Activated CD4-positive, alpha-beta T cell treated with anti-CD3 and anti-CD28 coated beads for 4 hours (primary cell): Measurements from ENCODE around the gene TMEM117.

Source experiments
- DNase-seq, 2 donors: peaks; one replicate each; pipeline ENCODE4 v3.0.0-alpha.2; 2020

The TMEM117 gene

GRCh38 chr12:44403185-44403584 is 567.3 kb downstream of the TMEM117 start:
- no peak for DNase-seq

- no peak for DNase-seq
Measured at GRCh38 chr12:44405297-44405696, 569.4 kb downstream of the TMEM117 start.

GRCh38 chr12:44422559-44422958 is 586.7 kb downstream of the TMEM117 start:
- DNase-seq = no peak

DNA sequence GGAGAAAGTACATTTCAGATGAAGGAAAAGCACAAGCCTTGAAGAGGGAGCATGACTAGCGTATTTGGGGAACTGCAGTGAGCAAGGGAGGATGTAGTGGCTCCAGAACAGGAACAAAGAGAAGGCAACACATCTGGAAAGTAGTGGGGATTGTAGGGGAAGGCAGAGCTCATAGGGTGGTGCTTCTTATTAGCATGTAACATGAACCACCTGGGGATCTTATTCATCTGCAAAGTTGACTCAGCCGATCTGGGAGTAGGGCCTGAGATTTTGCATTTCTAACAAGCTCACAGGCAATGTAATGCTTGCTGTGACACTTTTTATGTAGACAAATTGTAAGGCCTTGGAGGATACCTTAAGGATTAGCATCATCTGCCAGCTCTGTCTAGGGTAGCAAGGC is 592.9 kb downstream of the TMEM117 start:
- DNase-seq = no peak

- no peak for DNase-seq
Measured at GRCh38 chr12:44431647-44432343, 595.9 kb downstream of the TMEM117 start.

DNA sequence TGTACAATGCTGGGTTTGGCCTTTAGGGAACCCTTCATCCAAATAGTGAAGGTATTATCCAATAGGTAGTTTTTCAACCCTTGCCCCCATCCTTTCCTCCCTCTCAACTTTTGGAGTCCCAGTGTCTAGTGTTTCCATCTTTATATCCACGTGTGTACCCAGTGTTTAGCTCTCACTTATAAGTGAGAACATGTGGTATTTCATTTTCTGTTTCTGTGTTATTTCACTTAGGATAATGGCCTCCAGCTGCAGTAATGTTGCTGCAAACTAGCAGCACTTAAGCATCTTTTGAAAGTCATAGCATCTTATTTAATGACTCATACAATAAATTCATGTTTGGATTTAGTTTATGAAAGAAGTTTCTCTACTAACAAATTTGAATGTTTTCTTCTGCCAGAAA is 597.8 kb downstream of the TMEM117 start:
- no peak for DNase-seq

GRCh38 chr12:44436756-44437155 is 600.9 kb downstream of the TMEM117 start:
- no peak for DNase-seq
